ENCODE data around the gene ELAVL1.

Gene ELAVL1

DNA sequence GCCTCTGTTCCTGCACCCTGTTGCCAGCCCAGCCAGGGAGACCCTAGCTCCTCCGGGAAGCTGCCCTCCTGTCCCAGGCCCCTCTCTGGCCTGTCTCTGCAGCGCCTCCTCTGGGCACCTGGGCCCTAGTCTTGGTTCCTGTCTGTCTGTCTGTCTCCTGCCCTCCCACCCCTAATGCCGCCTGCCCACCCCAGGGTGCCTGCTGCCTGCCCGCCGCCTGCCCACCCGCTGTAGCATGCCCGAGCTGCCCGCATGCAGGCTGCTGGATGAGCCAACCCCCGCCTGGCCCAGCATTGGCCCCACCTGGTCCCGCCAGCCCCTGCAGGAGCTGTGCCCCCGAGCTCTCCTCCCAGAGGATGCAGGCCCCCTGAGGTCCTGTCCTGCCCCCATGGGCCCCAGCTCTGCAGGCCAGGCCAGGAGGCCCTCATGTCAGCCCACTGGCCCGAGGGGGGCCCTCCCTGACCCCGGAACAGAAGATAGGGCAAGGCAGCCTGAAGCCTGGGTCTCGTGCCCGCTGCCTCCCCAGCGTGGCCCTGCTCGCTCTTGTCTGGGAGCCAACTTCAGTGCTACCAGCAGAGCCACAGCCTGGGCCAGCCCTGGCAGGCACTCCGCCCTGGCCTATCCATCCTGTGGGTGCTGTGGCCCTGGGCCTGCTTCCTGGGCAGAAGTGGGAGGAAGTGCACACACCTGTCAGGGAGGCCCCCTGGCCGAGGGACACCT is 96.5 kb downstream of the ELAVL1 start:
- no peak for DNase-seq

All from CD4-positive, alpha-beta T cell treated with Interleukin-4 for 4 hours (primary cell).